GM21825 (cell line): ENCODE results near the gene GSTA5.
"Not testable (repeated sequence)": the region's sequence is repeated elsewhere in the genome, so short reads cannot be mapped to it uniquely, and the experiment has no call there.

Experiments
- ATAC-seq: cut with Tn5 transposase; IDR thresholded peaks from one replicate; pipeline ENCODE4 v1.9.1; 2021; ENCODE audit warnings: mild to moderate bottlenecking, moderate library complexity; ENCODE audit not compliant: unreplicated experiment

Gene GSTA5

GRCh38 chr6:52840763-52841585, at the start of gene GSTA5:
GSTA5 (minus strand) TSS chr6:52840813.
- no peak for ATAC-seq

DNA sequence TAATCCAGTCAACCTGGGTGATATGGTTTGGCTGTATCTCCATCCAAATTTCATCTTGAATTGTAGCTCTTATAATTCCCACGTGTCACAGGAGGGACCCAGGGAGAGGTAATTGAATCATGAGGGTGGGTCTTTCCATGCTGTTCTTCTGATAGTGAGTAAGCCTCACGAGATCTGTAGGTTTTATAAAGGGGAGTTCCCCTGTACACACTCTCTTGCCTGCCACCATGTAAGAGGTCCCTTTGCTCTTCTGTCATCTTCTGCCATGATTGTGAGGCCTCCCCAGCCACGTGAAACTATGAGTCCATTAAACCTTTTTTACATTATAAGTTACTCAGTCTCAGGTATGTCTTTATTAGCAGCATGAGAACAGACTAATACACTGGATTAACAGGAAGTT, 49.4 kb upstream of the GSTA5 start:
- ATAC-seq = no peak

DNA sequence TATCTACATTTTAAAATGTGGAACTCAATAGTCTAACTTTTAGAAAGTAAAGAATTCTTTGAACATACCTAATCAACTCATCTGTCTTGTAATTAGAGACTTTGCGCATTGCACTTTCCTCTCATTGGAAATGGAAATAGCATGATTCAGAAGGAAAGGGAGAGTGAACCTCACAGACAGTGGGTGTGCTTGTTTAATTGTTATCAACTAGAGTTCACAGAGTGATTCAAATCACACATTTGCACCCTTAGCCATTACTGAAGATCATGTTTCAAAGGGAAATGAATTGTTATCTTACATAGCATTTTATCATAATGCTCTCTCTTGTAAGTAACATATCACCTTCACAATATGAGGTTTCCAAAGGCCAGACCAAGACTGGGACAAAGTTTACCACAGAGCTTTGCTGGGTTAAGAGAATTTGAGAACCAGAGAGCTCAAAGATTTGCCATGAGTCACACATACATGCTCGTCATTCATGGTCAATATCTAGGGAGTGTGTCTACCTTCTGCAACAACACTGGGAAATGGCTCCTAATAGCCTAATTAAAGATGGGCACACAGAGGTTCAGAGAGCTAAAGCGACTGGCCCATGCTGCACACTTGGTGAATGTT, 47.4 kb upstream of the GSTA5 start:
- no peak for ATAC-seq

- ATAC-seq = peak; percentile 99
These were observed 41.6 kb upstream of the GSTA5 start for GRCh38 chr6:52881996-52882841.

DNA sequence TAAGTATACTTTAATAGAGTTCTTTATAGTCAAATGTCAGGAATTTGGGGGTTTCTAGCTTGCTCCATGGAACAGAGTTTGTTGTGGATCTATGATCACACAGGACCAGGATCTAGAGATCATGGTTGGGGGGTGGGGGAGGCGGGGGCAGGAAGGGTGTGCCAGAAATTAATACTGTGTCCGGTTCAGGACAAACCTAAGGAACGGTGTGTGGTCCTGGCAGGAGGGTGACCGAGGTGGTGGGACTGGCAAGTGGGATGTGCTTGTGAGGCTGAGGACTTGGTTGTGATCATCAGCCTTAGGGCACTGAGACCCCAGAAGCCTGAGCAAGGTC, 41.0 kb upstream of the GSTA5 start:
- no peak for ATAC-seq

- ATAC-seq = no peak
These were observed 37.2 kb upstream of the GSTA5 start for GRCh38 chr6:52877786-52878185.

DNA sequence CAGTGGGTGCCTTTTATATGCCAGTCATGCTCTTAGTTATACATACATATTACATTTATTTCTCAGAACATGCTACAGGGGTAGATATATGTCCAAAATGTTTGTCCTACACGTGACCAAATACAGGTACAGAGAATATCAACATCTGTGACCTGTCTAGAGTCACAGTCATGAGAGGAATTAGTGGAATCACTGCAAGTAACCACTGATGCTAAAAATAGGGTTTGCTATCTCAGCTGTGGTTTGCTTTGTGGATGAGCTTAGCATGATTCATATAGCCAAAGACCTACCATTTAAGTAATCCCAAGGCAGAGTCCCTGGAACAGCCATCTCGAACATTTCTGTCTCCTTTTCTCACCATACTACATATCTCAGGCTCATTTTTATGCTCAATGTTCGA, 36.6 kb upstream of the GSTA5 start:
- no peak for ATAC-seq

GRCh38 chr6:52876056-52876787, 35.6 kb upstream of the GSTA5 start:
- ATAC-seq = no peak

GRCh38 chr6:52872031-52872430, 31.4 kb upstream of the GSTA5 start:
- no peak for ATAC-seq

DNA sequence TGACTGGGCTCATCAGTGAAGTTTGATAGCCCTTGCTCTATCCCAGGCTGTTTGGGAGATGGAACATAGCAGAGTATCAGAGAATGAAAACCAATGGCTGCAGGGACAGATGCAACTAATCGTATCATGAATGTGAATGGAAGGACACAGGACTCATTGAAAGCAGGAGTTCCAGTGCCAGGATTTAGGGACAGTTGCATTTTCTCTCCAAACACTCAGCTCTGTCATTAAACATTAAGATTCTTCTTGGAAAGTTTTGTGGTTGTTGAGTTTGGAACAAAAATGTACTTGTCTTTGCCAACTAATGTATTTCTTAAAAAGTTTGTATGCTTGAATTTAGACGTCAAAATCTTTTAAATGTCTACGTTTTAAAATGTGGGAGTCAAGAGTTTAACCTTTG, 31.0 kb upstream of the GSTA5 start:
- ATAC-seq = no peak

DNA sequence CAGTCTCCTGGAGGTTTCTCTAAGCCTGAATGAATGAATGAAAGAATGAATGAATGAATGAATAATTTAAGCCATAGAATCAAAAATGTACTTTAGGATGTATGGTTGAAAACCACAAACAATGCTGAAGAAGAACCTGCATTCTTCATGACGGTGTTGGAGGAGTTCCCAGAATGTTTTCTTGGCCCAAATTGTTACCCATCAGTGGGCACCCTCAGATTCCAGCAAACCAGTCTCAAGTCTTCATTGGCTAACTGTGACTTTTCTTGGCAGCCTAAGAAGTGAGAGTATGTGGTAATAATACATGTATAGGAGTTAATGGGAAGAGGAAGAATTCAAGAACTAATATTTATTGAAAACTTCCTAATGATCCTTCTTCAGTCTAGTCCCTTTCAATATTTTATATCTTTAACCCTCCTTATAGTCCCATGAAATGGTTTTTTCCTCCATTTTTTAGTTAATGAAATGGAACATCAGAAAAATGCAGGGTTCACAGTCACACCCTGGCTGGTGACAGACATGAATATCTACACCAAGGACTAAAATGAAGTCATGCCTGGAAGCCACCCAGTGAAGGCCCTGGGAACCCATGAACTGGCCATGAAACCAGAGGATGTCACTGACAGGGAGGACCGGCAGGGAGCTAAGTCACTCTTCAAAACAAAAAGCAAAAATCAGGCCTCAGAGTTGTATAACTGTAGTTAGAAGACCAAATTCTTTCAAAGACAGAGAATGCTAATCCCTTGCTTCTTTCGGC, 29.9 kb upstream of the GSTA5 start:
- not testable (repeated sequence) for ATAC-seq

DNA sequence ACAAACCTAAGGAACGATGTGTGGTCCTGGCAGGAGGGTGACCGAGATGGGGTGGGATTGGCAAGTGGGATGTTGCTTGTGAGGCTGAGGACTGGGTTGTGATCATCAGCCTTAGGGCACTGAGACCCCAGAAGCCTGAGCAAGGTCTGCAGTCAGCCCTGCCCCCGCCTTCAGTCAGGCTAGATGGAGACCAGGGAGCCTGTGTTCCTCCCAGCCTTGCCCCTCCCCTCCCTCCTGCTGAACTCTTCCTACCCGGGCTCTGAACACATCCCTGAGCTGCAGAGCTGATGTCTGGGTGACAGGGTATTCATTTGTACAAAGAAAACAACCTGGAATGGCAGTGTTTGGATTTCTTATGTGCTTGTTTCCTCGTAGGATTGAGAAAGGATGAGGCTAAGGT, 28.3 kb upstream of the GSTA5 start:
- ATAC-seq = not testable (repeated sequence)

DNA sequence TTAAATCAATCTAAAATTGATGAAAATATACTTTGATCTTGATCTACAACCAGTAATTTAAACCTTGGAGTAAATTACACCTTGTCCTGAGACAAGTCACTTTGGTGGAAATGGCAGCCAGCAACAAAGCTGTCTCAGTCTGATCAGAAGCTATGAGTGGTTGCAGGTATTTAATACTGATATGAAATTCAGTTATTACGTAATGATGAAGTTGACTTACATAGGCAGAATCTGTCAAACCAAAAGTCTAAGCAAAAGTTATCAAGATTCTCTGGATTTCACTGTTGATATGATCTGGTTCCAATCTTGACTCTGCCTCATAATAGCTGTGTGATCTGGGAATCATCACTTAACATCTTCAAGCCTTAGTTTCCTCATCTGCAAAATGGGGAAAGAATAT, 27.6 kb upstream of the GSTA5 start:
- no peak for ATAC-seq

DNA sequence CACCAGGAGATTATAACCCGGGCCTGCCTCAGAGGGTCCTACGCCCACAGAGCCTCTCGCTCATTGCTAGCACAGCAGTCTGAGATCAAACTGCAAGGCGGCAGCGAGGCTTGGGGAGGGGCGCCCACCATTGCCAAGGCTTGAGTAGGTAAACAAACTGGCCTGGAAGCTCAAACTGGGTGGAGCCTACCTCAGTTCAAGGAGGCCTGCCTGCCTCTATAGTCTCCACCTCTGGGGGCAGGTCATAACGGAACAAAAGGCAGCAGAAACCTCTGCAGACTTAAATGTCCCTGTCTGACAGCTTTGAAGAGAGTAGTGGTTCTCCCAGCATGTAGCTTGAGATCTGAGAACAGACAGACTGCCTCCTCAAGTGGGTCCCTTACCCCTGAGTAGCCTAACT, 20.5 kb upstream of the GSTA5 start:
- ATAC-seq = not testable (repeated sequence)

DNA sequence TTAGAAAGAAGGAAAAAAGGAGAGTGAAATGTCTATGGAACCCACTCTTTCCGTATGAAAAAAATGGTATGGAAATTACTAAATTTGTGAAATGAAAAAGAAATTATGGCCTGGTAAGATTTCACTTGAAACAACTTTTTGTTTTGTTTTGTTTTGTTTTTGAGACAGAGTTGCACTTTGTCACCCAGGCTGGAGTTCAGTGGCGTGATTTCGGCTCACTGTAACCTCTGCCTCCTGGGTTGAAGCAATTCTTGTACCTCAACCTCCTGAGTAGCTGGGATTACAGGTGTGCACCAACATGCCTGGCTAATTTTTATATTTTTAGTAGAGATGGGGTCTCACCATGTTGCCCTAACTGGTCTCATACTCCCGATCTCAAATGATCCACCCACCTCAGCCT, 17.8 kb upstream of the GSTA5 start:
- no peak for ATAC-seq

DNA sequence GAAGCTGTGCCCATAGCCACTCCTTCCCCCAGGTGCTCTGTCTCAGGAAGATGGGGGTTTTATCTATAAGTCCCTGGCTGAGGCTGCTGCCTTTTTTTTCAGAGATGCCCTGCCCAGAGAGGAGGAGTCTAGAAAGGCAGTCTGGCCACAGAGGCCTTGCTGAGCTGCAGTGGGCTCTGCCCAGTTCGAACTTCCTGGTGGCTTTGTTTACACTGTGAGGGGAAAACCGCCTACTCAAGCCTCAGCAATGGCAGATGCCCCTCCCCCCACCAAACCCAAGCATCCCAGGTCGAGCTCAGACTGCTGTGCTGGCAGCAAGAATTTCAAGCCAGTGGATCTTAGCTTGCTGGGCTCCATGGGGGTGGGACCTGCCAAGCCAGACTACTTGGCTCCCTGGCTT, 15.5 kb upstream of the GSTA5 start:
- not testable (repeated sequence) for ATAC-seq

GRCh38 chr6:52849137-52849536, 8.5 kb upstream of the GSTA5 start:
- ATAC-seq = no peak

GRCh38 chr6:52846002-52846401, 5.4 kb upstream of the GSTA5 start:
- no peak for ATAC-seq

DNA sequence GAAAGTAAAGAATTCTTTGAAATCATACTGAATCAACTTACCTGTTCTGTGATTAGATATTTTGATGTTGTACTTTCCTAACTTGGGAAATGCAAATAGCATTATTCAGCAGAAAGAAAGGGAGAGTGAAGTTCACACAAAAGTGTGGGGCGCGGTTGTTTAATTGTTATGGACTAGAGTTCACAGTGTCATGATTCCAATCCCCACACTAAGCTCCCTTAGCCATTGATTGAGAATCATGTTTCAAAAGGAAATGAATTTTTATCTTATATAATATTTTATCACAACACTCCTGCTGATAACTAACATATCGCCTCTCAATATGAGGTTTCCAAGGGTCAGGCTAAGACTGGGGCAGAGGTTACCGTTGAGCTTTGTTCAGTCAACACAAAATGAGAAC, 3.0 kb upstream of the GSTA5 start:
- ATAC-seq = no peak
